Astrocyte (in vitro differentiated cells and primary cell): Measurements from ENCODE around the gene ASPRV1. TPM values are rescaled to one million over a fixed set of nuclear protein-coding genes. Genes with fewer than 3 reads are reported as not detected.
A peak's percentile ranks its signal among the peaks of the same experiment; 100 is the strongest.

Experiments
- DNase-seq: peaks from one replicate; pipeline ENCODE4 v3.0.0-alpha.2; 2010; ENCODE audit warnings: low read depth
- FAIRE-seq: peaks from 2 replicates; lab custom pipeline; 2011; peaks lifted over from hg19 to GRCh38; lab: Jason Lieb, UNC
- H2AFZ ChIP-seq: 2 replicates; pipeline ENCODE4 v1.6.0; 2012; ENCODE audit warnings: low read depth, low read length, inconsistent platforms
- H3K27ac ChIP-seq: 2 replicates; pipeline ENCODE4 v1.5.1; 2011; ENCODE audit warnings: low read depth, low read length, inconsistent platforms
- H3K27me3 ChIP-seq: 2 replicates; pipeline ENCODE4 v1.6.0; 2011; ENCODE audit warnings: low read length, inconsistent platforms; ENCODE audit not compliant: insufficient read depth
- H3K36me3 ChIP-seq: 2 replicates; pipeline ENCODE4 v1.5.1; 2011; ENCODE audit warnings: low read length, inconsistent platforms; ENCODE audit not compliant: insufficient read depth
- H3K4me1 ChIP-seq: 2 replicates; pipeline ENCODE4 v1.5.1; 2011; ENCODE audit warnings: low read length, inconsistent platforms; ENCODE audit not compliant: insufficient read depth
- H3K4me2 ChIP-seq: 2 replicates; pipeline ENCODE4 v1.6.0; 2012; ENCODE audit warnings: low read length, inconsistent platforms
- H3K4me3 ChIP-seq: 2 replicates; pipeline ENCODE4 v1.5.1; 2011; ENCODE audit warnings: low read depth, mild to moderate bottlenecking, low read length, inconsistent platforms; ENCODE audit not compliant: insufficient read depth
- H3K79me2 ChIP-seq: 2 replicates; pipeline ENCODE4 v1.6.0; 2012; ENCODE audit warnings: mild to moderate bottlenecking, low read length, inconsistent platforms; ENCODE audit not compliant: insufficient read depth
- H3K9ac ChIP-seq: 2 replicates; pipeline ENCODE4 v1.6.0; 2012; ENCODE audit warnings: mild to moderate bottlenecking, low read length, inconsistent platforms
- H3K9me3 ChIP-seq: 2 replicates; pipeline ENCODE4 v1.5.1; 2012; ENCODE audit warnings: low read depth, mild to moderate bottlenecking, low read length, inconsistent platforms; ENCODE audit not compliant: insufficient read depth
- H4K20me1 ChIP-seq: 2 replicates; pipeline ENCODE4 v1.6.0; 2012; ENCODE audit warnings: low read length, inconsistent platforms; ENCODE audit not compliant: insufficient read depth
- H3K27ac Mint-ChIP-seq: one replicate; pipeline ENCODE4 v1.8.0; 2021; ENCODE audit warnings: mild to moderate bottlenecking, mixed read lengths; ENCODE audit not compliant: unreplicated experiment
- H3K27me3 Mint-ChIP-seq: one replicate; pipeline ENCODE4 v1.8.0; 2021; ENCODE audit warnings: low read depth, mixed read lengths; ENCODE audit not compliant: unreplicated experiment
- H3K36me3 Mint-ChIP-seq: one replicate; pipeline ENCODE4 v1.8.0; 2021; ENCODE audit warnings: low read depth, mixed read lengths; ENCODE audit not compliant: unreplicated experiment
- H3K4me1 Mint-ChIP-seq: one replicate; pipeline ENCODE4 v1.8.0; 2021; ENCODE audit warnings: low read depth, mixed read lengths; ENCODE audit not compliant: unreplicated experiment
- H3K4me3 Mint-ChIP-seq: one replicate; pipeline ENCODE4 v1.8.0; 2021; ENCODE audit warnings: mild to moderate bottlenecking, moderate library complexity, mixed read lengths; ENCODE audit not compliant: unreplicated experiment
- H3K9me3 Mint-ChIP-seq: one replicate; pipeline ENCODE4 v1.8.0; 2021; ENCODE audit warnings: mild to moderate bottlenecking, mixed read lengths; ENCODE audit not compliant: unreplicated experiment
- CTCF ChIP-seq: IDR thresholded peaks from 2 replicates; pipeline ENCODE4 v1.5.1; 2011; ENCODE audit warnings: low read depth, mild to moderate bottlenecking, inconsistent platforms, low read length, moderate library complexity; ENCODE audit not compliant: insufficient read depth
- EZH2 ChIP-seq: IDR thresholded peaks from 2 replicates; pipeline ENCODE4 v1.6.1; 2012; ENCODE audit warnings: mild to moderate bottlenecking, low read length, inconsistent platforms; ENCODE audit not compliant: insufficient read depth
- total RNA-seq: library from RNA; stranded (reverse); gene quantifications from 2 replicates; pipeline ENCODE4 v1.2.1, GENCODE V29; 2021

Gene ASPRV1
- total RNA-seq, 1 donor from 2014 or later, result 0.23 TPM

GRCh38 chr2:69926849-69927515 lies 34.4 kb downstream of the ASPRV1 start:
- H4K20me1 ChIP-seq, result no peaks in the 10 kb centered on the region
- no peak overlapping the region for H3K9ac ChIP-seq
- peak overlapping the region; percentile 44 for H3K27ac Mint-ChIP-seq
- no peaks in the 10 kb centered on the region for H3K27me3 Mint-ChIP-seq
- H3K9me3 ChIP-seq, result no peaks in the 10 kb centered on the region
- peaks cover 16% of the 10 kb centered on the region for H3K36me3 ChIP-seq
- H3K27ac ChIP-seq, result no peak overlapping the region
- H3K79me2 ChIP-seq, result peaks cover 4% of the 10 kb centered on the region
- TF ChIP-seq CTCF (no peak), EZH2 (no peak)
- H3K9me3 Mint-ChIP-seq, result no peaks in the 10 kb centered on the region
- H3K4me3 Mint-ChIP-seq, result peak overlapping the region; percentile 17
- no peaks in the 10 kb centered on the region for H3K4me1 ChIP-seq
- no peak overlapping the region for H2AFZ ChIP-seq
- no peaks in the 10 kb centered on the region for H3K27me3 ChIP-seq
- peaks cover 11% of the 10 kb centered on the region for H3K4me1 Mint-ChIP-seq
- H3K4me2 ChIP-seq, result no peak overlapping the region
- H3K36me3 Mint-ChIP-seq, result peaks cover 13% of the 10 kb centered on the region
- DNase-seq (no peak), FAIRE-seq (peak; percentile 73)
- H3K4me3 ChIP-seq, result no peak overlapping the region

- H3K27me3 Mint-ChIP-seq, result no peaks in the 10 kb centered on the region
These were observed 38.3 kb downstream of the ASPRV1 start for GRCh38 chr2:69923116-69923515.

More at GRCh38 chr2:69923116-69923515, 38.3 kb downstream of the ASPRV1 start:
- no peaks in the 10 kb centered on the region for H4K20me1 ChIP-seq
- H2AFZ ChIP-seq, result no peak overlapping the region
- H3K9me3 ChIP-seq, result no peaks in the 10 kb centered on the region
- no peak overlapping the region for H3K4me3 Mint-ChIP-seq
- H3K27ac Mint-ChIP-seq, result no peak overlapping the region
- no peak overlapping the region for H3K4me2 ChIP-seq
- H3K36me3 ChIP-seq, result peaks cover 16% of the 10 kb centered on the region
- H3K4me1 ChIP-seq, result peaks cover 5% of the 10 kb centered on the region
- no peak overlapping the region for H3K4me3 ChIP-seq
- H3K79me2 ChIP-seq, result peaks cover 8% of the 10 kb centered on the region
- TF ChIP-seq CTCF (no peak), EZH2 (no peak)
- H3K4me1 Mint-ChIP-seq, result peaks cover 13% of the 10 kb centered on the region
- H3K9me3 Mint-ChIP-seq, result no peaks in the 10 kb centered on the region
- H3K27ac ChIP-seq, result no peak overlapping the region
- FAIRE-seq (no peak), DNase-seq (no peak)
- H3K36me3 Mint-ChIP-seq, result peaks cover 12% of the 10 kb centered on the region
- no peak overlapping the region for H3K9ac ChIP-seq
- no peaks in the 10 kb centered on the region for H3K27me3 ChIP-seq
